ENCODE data around the gene PIM3.

PIM3 gene

GRCh38 chr22:49943771-49944398, 16.7 kb upstream of the PIM3 start:
- DNase-seq: no peak

- DNase-seq: peak; percentile 26
Observed at GRCh38 chr22:49944399-49944891, 16.1 kb upstream of the PIM3 start.

- peak; percentile 98 for DNase-seq
Observed at GRCh38 chr22:49945042-49945794, 15.4 kb upstream of the PIM3 start.

GRCh38 chr22:49946612-49947295, 13.8 kb upstream of the PIM3 start:
- DNase-seq: no peak

DNA sequence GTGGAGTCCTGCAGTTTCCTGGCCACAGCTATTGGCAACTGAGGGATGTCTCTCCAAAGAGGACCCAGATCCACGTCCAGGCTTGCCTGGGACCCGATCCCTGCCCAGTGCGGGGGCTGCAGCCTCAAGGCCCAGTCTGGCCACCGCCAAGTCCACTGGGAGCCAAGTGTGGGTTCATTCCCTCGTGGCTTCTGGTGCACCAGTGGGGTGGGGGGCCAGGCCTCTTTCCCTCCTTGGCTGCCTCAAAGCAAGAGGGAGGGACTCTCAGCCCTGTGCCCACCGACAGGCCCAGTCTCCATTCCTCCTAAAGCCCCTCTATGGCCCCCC, 13.3 kb upstream of the PIM3 start:
- no peak for DNase-seq

- DNase-seq: no peak
Observed at GRCh38 chr22:49948116-49948957, 12.2 kb upstream of the PIM3 start.

DNA sequence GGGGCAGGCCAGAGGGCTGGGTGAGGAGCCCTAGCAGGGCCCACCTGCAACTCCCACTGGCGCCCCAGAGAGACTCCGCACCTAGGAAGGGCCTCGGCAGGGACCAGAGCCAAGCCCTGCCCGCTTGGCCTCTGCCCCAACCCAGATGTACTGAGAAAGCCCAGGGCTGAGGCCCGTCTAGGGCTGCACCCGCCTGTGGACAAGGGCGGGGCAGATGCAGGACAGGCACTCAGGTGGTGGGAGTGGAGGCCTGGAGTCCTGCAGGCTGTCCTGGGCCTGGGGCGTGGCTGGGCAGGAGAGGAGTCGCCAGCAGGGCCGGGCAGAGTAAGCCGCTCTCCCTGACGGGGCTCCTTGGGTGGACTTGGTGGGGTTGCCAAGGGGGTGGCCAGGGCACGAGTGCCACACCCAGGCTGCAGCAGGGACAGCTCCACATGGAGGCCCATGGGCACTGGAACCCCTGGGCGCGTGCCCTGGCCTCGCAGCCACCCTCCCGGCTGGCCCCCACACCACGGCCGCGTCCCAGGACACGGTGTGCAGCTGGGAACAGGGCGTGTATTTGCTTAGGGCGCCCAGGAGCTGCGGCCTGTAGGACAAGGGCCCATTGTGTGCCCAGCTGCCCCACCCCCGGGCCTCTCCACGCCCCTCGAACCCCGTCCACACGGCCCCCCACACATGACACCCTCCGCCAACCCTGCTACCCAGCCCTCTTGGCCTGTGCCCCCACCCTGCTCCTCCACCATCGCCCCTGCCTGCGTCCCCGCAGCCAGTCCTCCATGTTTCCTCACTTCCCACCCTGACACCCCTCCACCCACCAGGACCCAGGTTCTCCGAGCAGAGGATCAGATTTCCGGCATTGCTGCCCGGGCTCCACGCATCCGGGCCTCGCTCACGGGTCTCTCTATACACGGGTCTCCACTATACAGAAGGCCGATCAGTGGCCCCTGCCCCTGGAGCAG, 11.3 kb upstream of the PIM3 start:
- DNase-seq: no peak

GRCh38 chr22:49949914-49950292, 10.7 kb upstream of the PIM3 start:
- DNase-seq: no peak

DNA sequence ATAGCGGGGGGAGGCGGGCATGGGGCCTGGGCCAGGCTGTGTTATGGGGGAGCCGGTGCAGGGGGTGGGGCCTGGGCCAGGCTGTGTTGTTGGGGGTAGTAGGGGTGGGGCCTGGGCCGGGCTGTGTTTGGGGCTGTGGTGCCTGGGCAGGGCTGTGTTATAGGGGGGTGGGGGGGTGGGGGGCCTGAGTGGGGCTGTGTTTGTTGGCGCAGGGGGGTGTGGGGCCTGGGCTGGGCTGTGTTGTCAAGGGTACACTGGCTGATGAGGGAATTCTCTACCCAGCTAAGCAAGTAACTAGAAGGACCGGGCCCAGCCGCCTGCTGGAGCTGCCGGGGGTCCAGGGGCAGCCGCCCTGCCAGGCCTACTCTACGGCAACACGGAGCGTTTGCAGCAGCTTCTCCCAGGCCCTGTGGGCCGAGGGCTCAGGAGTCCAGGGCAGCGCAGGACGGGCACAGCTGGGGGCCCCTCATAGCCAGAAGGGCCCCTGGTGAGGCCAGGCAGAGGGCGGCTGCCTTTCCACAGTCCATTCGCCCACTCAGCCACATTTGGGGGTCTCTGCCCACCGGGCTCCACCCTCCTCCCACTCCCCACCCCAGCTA, 10.1 kb upstream of the PIM3 start:
- DNase-seq: no peak

DNA sequence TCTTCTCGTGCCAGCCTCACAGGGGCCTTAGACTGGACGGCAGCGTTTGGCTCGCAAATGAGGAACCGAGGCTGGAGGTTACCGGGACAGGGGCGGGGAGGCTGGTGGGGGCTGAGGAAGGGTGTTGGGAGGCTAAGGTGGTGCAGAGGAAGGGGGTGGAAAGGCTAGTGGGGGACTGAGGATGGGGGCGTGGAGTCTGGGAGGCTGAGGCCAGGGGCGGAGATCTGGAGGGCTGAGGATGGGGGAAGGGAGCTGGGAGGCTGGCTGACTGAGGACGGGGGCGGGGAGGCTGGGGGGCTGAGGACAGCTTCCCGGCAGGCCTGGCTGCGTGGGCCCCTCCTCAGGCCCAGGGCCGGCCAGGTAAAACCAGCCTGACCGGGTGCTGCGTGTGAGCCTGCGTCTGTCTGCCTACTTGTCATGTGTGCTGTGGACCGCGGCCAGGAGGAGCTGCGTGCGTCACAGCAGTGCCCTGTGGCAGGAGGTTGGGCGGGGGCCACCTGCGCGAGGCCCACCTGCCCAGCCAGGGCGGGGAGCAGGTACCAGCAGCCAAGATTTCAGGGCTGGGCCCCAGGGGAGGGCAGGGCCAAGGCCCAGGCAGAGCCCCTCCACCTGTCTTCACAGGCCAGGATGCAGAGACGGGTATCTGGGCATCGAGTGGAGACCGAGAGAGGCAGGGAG, 9.4 kb upstream of the PIM3 start:
- no peak for DNase-seq

DNA sequence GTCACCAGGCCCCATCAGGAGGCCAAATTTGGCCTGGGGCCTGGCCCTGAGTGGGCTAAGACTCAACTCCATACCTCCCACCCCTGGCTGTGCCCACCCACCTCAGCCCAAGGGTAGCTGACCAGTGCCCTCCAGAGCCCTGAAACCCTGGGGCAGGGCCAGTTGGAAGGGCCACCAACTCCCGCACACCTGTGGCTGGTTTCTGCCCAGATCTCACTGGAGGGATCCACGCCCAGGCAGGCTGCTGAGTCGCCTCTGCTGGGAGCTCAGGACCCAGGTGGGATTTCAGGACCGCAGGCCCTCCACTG, 8.9 kb upstream of the PIM3 start:
- DNase-seq: no peak

DNA sequence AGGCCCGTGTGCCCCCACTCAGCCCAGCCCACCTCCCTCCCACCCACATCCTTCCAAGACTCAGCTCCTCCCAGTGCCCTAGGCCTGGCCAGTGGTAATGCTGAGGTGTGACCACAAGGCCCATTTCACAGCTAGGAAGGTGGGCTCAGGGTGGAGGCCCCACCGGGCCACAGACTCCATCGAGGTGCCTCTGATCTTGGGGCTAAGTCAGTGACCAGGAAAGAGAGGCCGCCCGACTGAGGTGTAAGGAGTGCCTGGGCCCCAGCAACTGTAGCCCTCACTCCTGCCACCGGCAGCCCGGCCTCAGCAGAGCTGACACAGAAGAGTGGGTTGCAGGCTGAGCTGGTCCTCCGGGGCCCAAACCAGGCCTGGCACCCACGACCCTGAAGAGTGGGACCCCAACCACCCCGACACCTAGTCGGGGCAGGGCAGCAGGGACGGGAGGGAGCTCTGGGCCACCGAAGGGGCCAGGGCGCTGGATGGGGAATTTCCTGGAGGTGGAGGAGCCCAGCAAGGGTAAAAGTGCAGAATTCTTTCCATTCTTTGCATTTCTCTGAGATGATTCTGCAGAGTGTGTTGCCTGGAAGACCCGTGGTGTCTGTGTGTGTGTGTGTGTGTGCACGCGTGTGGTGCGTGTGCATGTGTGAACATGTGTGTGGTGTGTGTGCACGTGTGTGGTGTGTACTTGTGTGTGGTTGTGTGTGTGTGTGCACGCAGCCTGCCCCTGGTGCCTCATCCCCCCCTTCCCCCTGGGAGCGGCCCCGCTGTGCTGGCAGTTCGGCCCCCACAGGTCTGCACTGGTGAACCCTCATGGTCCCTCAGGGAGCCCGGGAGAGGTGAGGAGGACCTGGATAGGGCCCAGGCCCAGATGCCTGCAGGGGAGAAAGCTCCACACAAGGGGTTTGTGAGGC, 8.3 kb upstream of the PIM3 start:
- no peak for DNase-seq

DNA sequence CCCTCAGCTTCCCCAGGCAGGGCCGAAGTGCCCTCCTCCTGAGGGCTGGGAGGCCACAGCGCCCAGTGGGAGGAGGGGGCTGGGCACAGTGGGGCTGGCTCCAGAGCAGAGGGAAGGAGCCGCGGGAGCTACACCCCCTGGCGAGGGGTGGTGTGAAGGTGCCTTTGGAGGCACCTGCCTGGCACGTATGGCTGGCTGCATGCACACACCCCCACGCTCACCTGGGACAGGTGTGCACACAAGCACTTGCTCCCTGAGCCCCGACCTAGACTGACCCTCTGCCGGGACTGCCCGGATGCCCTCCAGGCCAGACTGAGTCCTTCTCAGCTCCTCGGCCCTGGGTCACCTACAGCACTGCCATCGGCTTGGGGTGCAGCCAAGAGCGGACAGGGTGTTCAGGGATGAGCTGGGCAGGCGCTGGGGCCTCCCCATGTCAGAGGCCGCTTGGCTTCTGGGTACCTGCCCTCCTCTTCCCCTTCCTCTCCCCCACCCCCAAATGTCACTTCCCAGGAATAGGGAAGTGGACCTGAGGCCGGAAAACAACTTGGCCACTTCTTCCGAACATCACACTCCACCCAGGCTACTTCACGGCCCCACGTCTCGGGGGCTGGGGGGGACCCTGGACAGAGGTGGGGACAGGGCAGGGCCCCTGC, 7.4 kb upstream of the PIM3 start:
- DNase-seq: no peak

GRCh38 chr22:49953680-49954344, 6.8 kb upstream of the PIM3 start:
- no peak for DNase-seq

DNA sequence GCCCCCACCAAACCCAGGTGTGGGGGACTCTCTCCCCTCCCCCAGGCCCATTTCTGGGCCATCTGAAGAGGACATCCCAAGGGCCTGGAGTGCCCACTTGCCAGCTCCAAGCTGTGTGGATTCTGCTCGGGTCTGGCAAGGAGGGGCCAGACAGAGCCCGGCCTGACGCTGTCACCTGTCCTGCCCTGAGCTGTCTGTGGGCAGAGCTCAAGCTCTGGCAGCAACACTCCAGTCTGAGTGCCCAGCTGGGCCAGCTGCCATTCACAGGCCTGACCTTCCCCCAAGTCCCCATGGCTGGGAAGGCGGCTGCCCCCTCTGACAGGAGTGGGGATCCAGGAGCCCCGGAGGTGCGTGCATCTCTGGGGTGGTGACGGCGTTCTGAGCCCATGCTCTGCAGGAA, 6.2 kb upstream of the PIM3 start:
- DNase-seq: no peak

GRCh38 chr22:49954991-49955580, 5.5 kb upstream of the PIM3 start:
- DNase-seq: no peak

- no peak for DNase-seq
Observed at GRCh38 chr22:49955581-49956417, 4.8 kb upstream of the PIM3 start.

- no peak for DNase-seq
Observed at GRCh38 chr22:49956418-49956770, 4.2 kb upstream of the PIM3 start.

Data from NCI-H82 (cell line).